ENCODE measurements around the gene ZNF546. TPM values are rescaled to one million over a fixed set of nuclear protein-coding genes. Genes with fewer than 3 reads are reported as not detected.

ZNF546 gene
- total RNA-seq, 2 experiments from 2014 or later, result 1.6 to 2.3 TPM

- Mint-ChIP-seq H3K27me3 (ENCODE audit: low read depth) (no peaks in the 10 kb centered on the region), H3K27ac (peak overlapping the region; percentile 97), H3K4me3 (peak overlapping the region; percentile 95), H3K4me1 (ENCODE audit: low read depth) (peaks cover 47% of the 10 kb centered on the region), H3K36me3 (ENCODE audit: low read depth) (peaks cover 25% of the 10 kb centered on the region), H3K9me3 (no peaks in the 10 kb centered on the region)
- no peak for DNase-seq
- CTCF ChIA-PET, result interaction anchor here (0.6 to 2.8 kb wide), 6 partner anchors 8 to 452 kb away, joined by 3 to 37 read pairs (median 8); no protein-coding TSS in a partner anchor
- intact Hi-C loops (cut with micrococcal nuclease), result loop anchor here (2.0 kb wide), 1 partner anchor 16 kb away; no protein-coding TSS in a partner anchor
Observed at GRCh38 chr19:39968789-39969188, 28.1 kb upstream of the ZNF546 start.

GRCh38 chr19:39969266-39969665 lies 27.6 kb upstream of the ZNF546 start:
- H3K9me3 Mint-ChIP-seq, result no peaks in the 10 kb centered on the region
- intact Hi-C loops (cut with micrococcal nuclease), result loop anchor here (2.0 kb wide), 1 partner anchor 16 kb away; no protein-coding TSS in a partner anchor
- H3K36me3 Mint-ChIP-seq (ENCODE audit: low read depth), result peaks cover 30% of the 10 kb centered on the region
- H3K4me3 Mint-ChIP-seq, result peak overlapping the region; percentile 95
- peak overlapping the region; percentile 97 for H3K27ac Mint-ChIP-seq
- H3K27me3 Mint-ChIP-seq (ENCODE audit: low read depth), result no peaks in the 10 kb centered on the region
- peaks cover 45% of the 10 kb centered on the region for H3K4me1 Mint-ChIP-seq (ENCODE audit: low read depth)
- CTCF ChIA-PET, result interaction anchor here (0.6 to 2.8 kb wide), 11 partner anchors 8 to 452 kb away, joined by 3 to 37 read pairs (median 14); no protein-coding TSS in a partner anchor
- no peak for DNase-seq

- H3K4me1 Mint-ChIP-seq (ENCODE audit: low read depth), result peaks cover 47% of the 10 kb centered on the region
- peak overlapping the region; percentile 95 for H3K4me3 Mint-ChIP-seq
Observed at GRCh38 chr19:39969681-39970424, 27.0 kb upstream of the ZNF546 start.

GRCh38 chr19:39970425-39970674 lies 26.5 kb upstream of the ZNF546 start:
- intact Hi-C loops (cut with micrococcal nuclease), result loop anchor here (1.0 to 5.0 kb wide), 4 partner anchors 10 to 177 kb away; partner anchors contain the start of gene DYRK1B
- H3K27me3 Mint-ChIP-seq (ENCODE audit: low read depth), result no peaks in the 10 kb centered on the region
- no peaks in the 10 kb centered on the region for H3K9me3 Mint-ChIP-seq
- peak overlapping the region; percentile 95 for H3K4me3 Mint-ChIP-seq
- no peak for DNase-seq
- peak overlapping the region; percentile 97 for H3K27ac Mint-ChIP-seq
- CTCF ChIA-PET, result interaction anchor here (1.0 to 2.8 kb wide), 26 partner anchors 9 to 178 kb away, joined by 3 to 37 read pairs (median 7); partner anchors contain the start of genes FBL, ZNF546 and ZNF780A
- H3K4me1 Mint-ChIP-seq (ENCODE audit: low read depth), result peaks cover 48% of the 10 kb centered on the region
- peaks cover 37% of the 10 kb centered on the region for H3K36me3 Mint-ChIP-seq (ENCODE audit: low read depth)

More at GRCh38 chr19:39969681-39970424, 27.0 kb upstream of the ZNF546 start:
- intact Hi-C loops (cut with micrococcal nuclease), result loop anchor here (1.0 to 5.0 kb wide), 5 partner anchors 10 to 177 kb away; partner anchors contain the start of gene DYRK1B
- H3K27me3 Mint-ChIP-seq (ENCODE audit: low read depth), result no peaks in the 10 kb centered on the region
- H3K27ac Mint-ChIP-seq, result peak overlapping the region; percentile 97
- CTCF ChIA-PET, result interaction anchor here (1.0 to 2.8 kb wide), 25 partner anchors 9 to 177 kb away, joined by 3 to 37 read pairs (median 7); partner anchors contain the start of genes FBL, ZNF546 and ZNF780A
- peaks cover 36% of the 10 kb centered on the region for H3K36me3 Mint-ChIP-seq (ENCODE audit: low read depth)
- DNase-seq, result peak; percentile 56
- H3K9me3 Mint-ChIP-seq, result no peaks in the 10 kb centered on the region

GRCh38 chr19:39970675-39971379 lies 26.0 kb upstream of the ZNF546 start, which contains the start of gene PSMC4:
Gene PSMC4, plus strand, starts transcription at chr19:39971165. Its CDS starts 38 bp downstream, at chr19:39971203.
- Mint-ChIP-seq H3K36me3 (ENCODE audit: low read depth) (peaks cover 42% of the 10 kb centered on the region), H3K4me1 (ENCODE audit: low read depth) (peaks cover 48% of the 10 kb centered on the region), H3K9me3 (no peaks in the 10 kb centered on the region), H3K4me3 (peak within 1 kb of the TSS; percentile 95), H3K27ac (peak within 1 kb of the TSS; percentile 97), H3K27me3 (ENCODE audit: low read depth) (no peaks in the 10 kb centered on the region)
- DNase-seq, result peak; percentile 99
- CTCF ChIA-PET, result interaction anchor here (0.7 to 2.8 kb wide), 25 partner anchors 10 to 183 kb away, joined by 3 to 37 read pairs (median 7); partner anchors contain the start of genes FBL, ZNF546 and ZNF780A
- intact Hi-C loops (cut with micrococcal nuclease), result loop anchor here (1.0 to 5.0 kb wide), 7 partner anchors 11 to 178 kb away; partner anchors contain the start of genes DYRK1B and ZNF546

GRCh38 chr19:39971380-39972035 lies 25.4 kb upstream of the ZNF546 start:
- Mint-ChIP-seq H3K4me1 (ENCODE audit: low read depth) (peaks cover 48% of the 10 kb centered on the region), H3K36me3 (ENCODE audit: low read depth) (peaks cover 42% of the 10 kb centered on the region), H3K9me3 (no peaks in the 10 kb centered on the region), H3K4me3 (peak overlapping the region; percentile 95), H3K27ac (peak overlapping the region; percentile 97), H3K27me3 (ENCODE audit: low read depth) (no peaks in the 10 kb centered on the region)
- CTCF ChIA-PET, result interaction anchor here (0.7 to 2.8 kb wide), 21 partner anchors 10 to 183 kb away, joined by 3 to 37 read pairs (median 8); partner anchors contain the start of genes FBL and ZNF546
- no peak for DNase-seq
- intact Hi-C loops (cut with micrococcal nuclease), result loop anchor here (1.0 to 5.0 kb wide), 5 partner anchors 26 to 139 kb away; partner anchors contain the start of genes DYRK1B and ZNF546

- Mint-ChIP-seq H3K4me1 (ENCODE audit: low read depth) (peaks cover 34% of the 10 kb centered on the region), H3K27me3 (ENCODE audit: low read depth) (no peaks in the 10 kb centered on the region), H3K4me3 (no peak overlapping the region), H3K36me3 (ENCODE audit: low read depth) (peaks cover 59% of the 10 kb centered on the region), H3K9me3 (no peaks in the 10 kb centered on the region), H3K27ac (no peak overlapping the region)
- no peak for DNase-seq
- intact Hi-C loops (cut with micrococcal nuclease), result loop anchor here (5.0 kb wide), 2 partner anchors 82 to 142 kb away; partner anchors contain the start of gene DYRK1B
- CTCF ChIA-PET, result no interaction called here
Observed at GRCh38 chr19:39974377-39975155, 22.3 kb upstream of the ZNF546 start.

GRCh38 chr19:39982883-39983282 lies 14.0 kb upstream of the ZNF546 start:
- Mint-ChIP-seq H3K4me1 (ENCODE audit: low read depth) (peaks cover 6% of the 10 kb centered on the region), H3K27me3 (ENCODE audit: low read depth) (no peaks in the 10 kb centered on the region), H3K27ac (no peak overlapping the region), H3K9me3 (peaks cover 29% of the 10 kb centered on the region), H3K4me3 (no peak overlapping the region), H3K36me3 (ENCODE audit: low read depth) (peaks cover 79% of the 10 kb centered on the region)
- no peak for DNase-seq
- intact Hi-C loops (cut with micrococcal nuclease), result no loop called here
- CTCF ChIA-PET, result no interaction called here

- Mint-ChIP-seq H3K4me1 (ENCODE audit: low read depth) (peaks cover 6% of the 10 kb centered on the region), H3K27ac (no peak overlapping the region), H3K27me3 (ENCODE audit: low read depth) (no peaks in the 10 kb centered on the region), H3K4me3 (no peak overlapping the region), H3K36me3 (ENCODE audit: low read depth) (peaks cover 70% of the 10 kb centered on the region), H3K9me3 (peaks cover 32% of the 10 kb centered on the region)
- intact Hi-C loops (cut with micrococcal nuclease), result no loop called here
- DNase-seq, result no peak
- CTCF ChIA-PET, result no interaction called here
Observed at GRCh38 chr19:39983695-39984300, 13.1 kb upstream of the ZNF546 start.

GRCh38 chr19:39986643-39987042 lies 10.2 kb upstream of the ZNF546 start:
- intact Hi-C loops (cut with micrococcal nuclease), result no loop called here
- Mint-ChIP-seq H3K4me3 (no peak overlapping the region), H3K27me3 (ENCODE audit: low read depth) (no peaks in the 10 kb centered on the region), H3K27ac (no peak overlapping the region), H3K36me3 (ENCODE audit: low read depth) (peaks cover 47% of the 10 kb centered on the region), H3K9me3 (peaks cover 32% of the 10 kb centered on the region), H3K4me1 (ENCODE audit: low read depth) (peaks cover 20% of the 10 kb centered on the region)
- DNase-seq, result no peak
- CTCF ChIA-PET, result no interaction called here

- CTCF ChIA-PET, result no interaction called here
- Mint-ChIP-seq H3K4me3 (no peak overlapping the region), H3K4me1 (ENCODE audit: low read depth) (peaks cover 24% of the 10 kb centered on the region), H3K9me3 (peaks cover 32% of the 10 kb centered on the region), H3K27me3 (ENCODE audit: low read depth) (no peaks in the 10 kb centered on the region), H3K27ac (no peak overlapping the region), H3K36me3 (ENCODE audit: low read depth) (peaks cover 45% of the 10 kb centered on the region)
- intact Hi-C loops (cut with micrococcal nuclease), result no loop called here
- no peak for DNase-seq
Observed at GRCh38 chr19:39987167-39987566, 9.7 kb upstream of the ZNF546 start.
